ENCODE measurements around the gene SEC22A.

Gene SEC22A

DNA sequence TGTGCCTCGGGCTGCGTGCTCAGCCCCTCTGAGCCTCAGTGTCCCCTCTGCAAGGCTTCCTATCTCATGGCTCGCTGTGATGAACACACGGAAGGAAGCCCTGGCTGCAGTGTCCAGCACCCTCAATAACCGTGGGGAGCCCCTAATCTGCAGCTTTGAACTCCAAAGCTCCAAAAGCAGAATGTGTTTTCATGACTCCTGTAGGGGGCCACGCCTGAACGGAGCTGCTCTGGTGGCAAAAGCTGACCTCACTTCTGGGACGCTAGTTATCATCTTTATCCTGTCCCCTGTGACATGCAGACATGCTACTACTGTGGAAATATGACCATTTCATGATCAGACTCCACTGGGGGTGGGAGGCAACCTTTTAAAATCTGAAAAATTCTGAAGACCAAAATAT is 98.8 kb downstream of the SEC22A start:
- no peak overlapping the region for H3K4me3 ChIP-seq (ENCODE audit: low read length)
- DNase-seq (ENCODE audit: low read depth), result no peak
- TF ChIP-seq, protein P1, sequence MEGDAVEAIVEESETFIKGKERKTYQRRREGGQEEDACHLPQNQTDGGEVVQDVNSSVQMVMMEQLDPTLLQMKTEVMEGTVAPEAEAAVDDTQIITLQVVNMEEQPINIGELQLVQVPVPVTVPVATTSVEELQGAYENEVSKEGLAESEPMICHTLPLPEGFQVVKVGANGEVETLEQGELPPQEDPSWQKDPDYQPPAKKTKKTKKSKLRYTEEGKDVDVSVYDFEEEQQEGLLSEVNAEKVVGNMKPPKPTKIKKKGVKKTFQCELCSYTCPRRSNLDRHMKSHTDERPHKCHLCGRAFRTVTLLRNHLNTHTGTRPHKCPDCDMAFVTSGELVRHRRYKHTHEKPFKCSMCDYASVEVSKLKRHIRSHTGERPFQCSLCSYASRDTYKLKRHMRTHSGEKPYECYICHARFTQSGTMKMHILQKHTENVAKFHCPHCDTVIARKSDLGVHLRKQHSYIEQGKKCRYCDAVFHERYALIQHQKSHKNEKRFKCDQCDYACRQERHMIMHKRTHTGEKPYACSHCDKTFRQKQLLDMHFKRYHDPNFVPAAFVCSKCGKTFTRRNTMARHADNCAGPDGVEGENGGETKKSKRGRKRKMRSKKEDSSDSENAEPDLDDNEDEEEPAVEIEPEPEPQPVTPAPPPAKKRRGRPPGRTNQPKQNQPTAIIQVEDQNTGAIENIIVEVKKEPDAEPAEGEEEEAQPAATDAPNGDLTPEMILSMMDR (IDR thresholded peaks at IDR 0.05; ENCODE audit: insufficient read depth, low read depth, low read length, missing control alignments), result no peak

DNA sequence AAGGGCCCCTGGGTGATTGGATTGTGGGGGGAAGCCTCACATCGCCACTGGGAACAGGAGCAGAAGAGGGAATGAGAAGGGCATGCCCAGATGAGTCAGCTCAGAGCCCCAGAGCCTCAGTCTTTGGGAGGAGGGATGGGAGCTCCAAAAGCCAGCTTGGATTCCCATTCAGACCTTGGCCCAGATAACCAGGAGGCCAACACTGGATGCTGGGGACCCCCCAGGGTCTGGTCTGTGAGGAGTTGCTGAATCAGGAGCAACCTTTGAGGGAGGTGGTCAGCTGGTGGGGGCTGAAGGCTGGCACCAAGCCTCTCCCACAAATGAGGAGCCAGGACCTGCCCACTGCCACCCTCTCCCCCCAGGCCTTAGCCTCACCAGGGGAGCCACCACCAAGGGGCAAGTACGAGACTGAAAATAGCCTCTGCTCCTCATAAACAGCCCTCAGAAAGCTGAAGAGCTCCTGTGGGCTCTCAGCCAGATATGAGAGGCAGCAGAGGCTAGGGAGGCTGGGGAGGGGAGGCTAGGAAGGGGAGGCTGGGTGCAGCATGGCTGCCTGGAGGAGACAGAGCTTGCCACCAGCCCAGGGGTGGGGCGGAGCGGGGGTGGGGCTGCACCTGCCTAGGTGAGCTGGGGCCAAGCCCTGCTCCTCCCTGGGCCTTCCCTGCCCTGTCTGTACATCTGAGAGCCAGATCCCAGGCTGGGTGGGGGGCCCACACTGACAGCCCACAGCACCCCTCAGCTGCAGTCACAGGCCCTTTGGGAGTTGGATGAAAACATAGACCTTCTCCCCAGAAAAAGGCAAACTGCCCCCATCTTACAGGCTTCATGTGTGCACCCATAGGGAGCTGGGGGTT is 99.8 kb downstream of the SEC22A start:
- H3K4me3 ChIP-seq (ENCODE audit: low read length), result no peak overlapping the region
- peak; percentile 11 for DNase-seq (ENCODE audit: low read depth)
- TF ChIP-seq, protein P1 (IDR thresholded peaks at IDR 0.05; ENCODE audit: insufficient read depth, low read depth, low read length, missing control alignments), result no peak

DNA sequence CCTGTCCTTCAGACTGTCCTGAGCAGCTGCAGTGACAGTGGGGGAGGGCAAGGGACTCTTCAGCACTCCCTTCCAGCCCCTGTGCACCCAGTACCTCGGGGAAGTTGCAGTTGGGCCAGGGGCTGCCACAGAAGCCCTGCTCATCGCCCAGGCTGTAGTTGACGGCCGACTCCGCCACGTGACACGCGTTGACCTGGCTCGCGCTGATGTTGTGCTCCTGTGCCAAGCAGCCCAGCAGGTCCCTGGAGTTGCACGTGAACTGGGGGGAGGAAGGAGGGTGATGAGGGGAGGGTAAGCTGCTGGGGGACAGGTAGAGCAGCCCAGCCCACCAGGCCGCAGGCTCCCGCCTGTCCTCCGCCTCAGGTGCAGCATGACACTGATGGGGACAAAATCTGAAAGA is 101.2 kb downstream of the SEC22A start:
- DNase-seq (ENCODE audit: low read depth), result no peak
- no peak overlapping the region for H3K4me3 ChIP-seq (ENCODE audit: low read length)
- TF ChIP-seq, protein P1 (IDR thresholded peaks at IDR 0.05; ENCODE audit: insufficient read depth, low read depth, low read length, missing control alignments), result no peak

DNA sequence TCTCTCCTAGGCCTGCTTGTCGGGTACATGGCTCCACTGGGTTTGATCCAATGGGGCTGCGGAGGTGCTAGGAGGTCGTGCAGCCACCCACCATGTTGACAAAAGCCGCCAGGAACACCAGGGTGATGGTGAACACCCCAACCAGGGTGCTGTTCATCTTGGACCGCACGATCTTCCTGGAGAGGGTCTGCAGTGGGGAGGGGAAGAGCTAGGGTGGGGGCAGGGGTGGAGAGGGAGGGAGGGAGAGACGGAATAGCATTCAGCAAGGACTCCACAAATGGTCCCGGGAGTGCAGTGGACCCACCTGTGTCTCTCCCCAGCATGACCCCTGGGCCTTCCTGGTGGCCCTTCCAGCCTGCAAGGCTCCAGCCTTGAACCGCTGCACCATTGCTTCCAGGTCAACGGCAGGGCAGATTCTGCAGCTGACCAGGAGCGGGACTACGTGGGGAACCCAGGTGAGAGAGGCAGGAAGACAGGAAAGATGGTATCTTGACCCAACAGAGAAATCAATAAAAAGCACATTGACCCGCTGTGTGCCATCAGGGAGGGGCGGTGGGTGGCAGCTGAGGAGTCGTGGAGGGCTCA is 102.3 kb downstream of the SEC22A start:
- H3K4me3 ChIP-seq (ENCODE audit: low read length), result no peak overlapping the region
- no peak for DNase-seq (ENCODE audit: low read depth)
- TF ChIP-seq, protein P1 (IDR thresholded peaks at IDR 0.05; ENCODE audit: insufficient read depth, low read depth, low read length, missing control alignments), result no peak

DNA sequence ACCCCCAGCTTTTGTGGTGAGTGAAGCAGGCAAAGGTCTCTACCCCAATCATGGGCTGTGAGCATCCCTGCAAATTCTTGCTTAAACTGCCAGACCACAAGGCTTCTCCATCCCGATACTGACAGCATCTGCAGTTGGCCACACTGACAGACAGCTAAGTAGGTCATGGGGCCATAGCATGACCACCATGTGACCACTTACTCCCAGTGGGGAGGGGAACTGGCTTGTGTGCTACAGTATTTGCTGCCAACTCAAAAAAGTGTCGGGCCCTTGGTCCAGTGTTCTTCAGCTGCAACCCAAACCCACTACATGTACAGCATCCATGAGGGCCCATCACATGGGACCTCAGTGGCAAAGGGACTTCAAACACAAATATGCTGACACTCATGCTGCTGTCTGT is 103.4 kb downstream of the SEC22A start:
- TF ChIP-seq, protein P1 (IDR thresholded peaks at IDR 0.05; ENCODE audit: insufficient read depth, low read depth, low read length, missing control alignments), result no peak

DNA sequence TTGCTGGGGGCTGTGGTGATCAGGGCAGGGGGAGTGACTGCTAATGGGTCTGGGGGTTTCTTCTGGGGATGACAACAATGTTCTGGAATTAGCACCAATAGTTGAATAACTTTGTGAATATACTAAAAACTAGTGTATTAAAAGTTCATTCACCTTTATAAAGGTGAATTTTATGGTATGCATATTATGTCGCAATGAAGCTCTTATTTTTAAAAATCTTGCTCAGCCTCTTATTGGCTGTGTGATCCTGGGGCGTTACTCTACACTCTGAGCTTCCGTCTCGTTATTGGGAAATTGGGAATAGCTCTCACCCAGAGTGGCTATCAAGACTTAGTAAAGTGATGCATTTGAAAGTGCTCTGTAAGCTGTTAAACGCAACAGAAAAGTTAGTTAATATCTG is 105.3 kb downstream of the SEC22A start:
- DNase-seq (ENCODE audit: low read depth), result no peak
- TF ChIP-seq, protein P1 (IDR thresholded peaks at IDR 0.05; ENCODE audit: insufficient read depth, low read depth, low read length, missing control alignments), result no peak
- H3K4me3 ChIP-seq (ENCODE audit: low read length), result no peak overlapping the region

More for the DNA sequence above, 103.4 kb downstream of the SEC22A start:
- no peak for DNase-seq (ENCODE audit: low read depth)
- H3K4me3 ChIP-seq (ENCODE audit: low read length), result no peak overlapping the region

Measured in epithelial cell of esophagus (primary cell).